GM23338 (cell line): ENCODE data around the gene TTLL6. TPM values are rescaled to one million over a fixed set of nuclear protein-coding genes. Genes with fewer than 3 reads are reported as not detected.
A peak's percentile ranks its signal among the peaks of the same experiment; 100 is the strongest.

Source experiments
- ATAC-seq: fragments of 200-7000 bp; cut with Tn5 transposase; 3 replicates; pipeline ENCODE4 v1.9.1; 2020
- DNase-seq: peaks from one replicate; pipeline ENCODE4 v3.0.0-alpha.2; 2015; ENCODE audit warnings: low spot score
- H2AFZ ChIP-seq: fragments of 200-600 bp; sonication (generic); 2 replicates; pipeline ENCODE4 v1.8.0; 2016; ENCODE audit warnings: antibody characterized with exemption, mild to moderate bottlenecking, moderate library complexity
- H3F3A ChIP-seq: fragments of 200-600 bp; sonication (generic); replicated peaks from 2 replicates; pipeline ENCODE4 v1.8.0; 2017; ENCODE audit warnings: antibody characterized with exemption, mixed run types, low read depth
- H3K27ac ChIP-seq: fragments of 200-600 bp; sonication (generic); 2 replicates; pipeline ENCODE4 v1.6.1; 2016; ENCODE audit warnings: low read depth
- H3K27me3 ChIP-seq: fragments of 200-600 bp; sonication (generic); 2 replicates; pipeline ENCODE4 v1.8.0; 2016; ENCODE audit warnings: mild to moderate bottlenecking, mixed run types, moderate library complexity; ENCODE audit not compliant: insufficient read depth
- H3K36me3 ChIP-seq: fragments of 200-600 bp; sonication (generic); 2 replicates; pipeline ENCODE4 v1.8.0; 2016; ENCODE audit warnings: mild to moderate bottlenecking; ENCODE audit not compliant: insufficient read depth
- H3K4me1 ChIP-seq: fragments of 200-600 bp; sonication (generic); 2 replicates; pipeline ENCODE4 v1.8.0; 2016; ENCODE audit warnings: mild to moderate bottlenecking, moderate library complexity; ENCODE audit not compliant: insufficient read depth
- H3K4me2 ChIP-seq: fragments of 200-600 bp; sonication (generic); 2 replicates; pipeline ENCODE4 v1.7.1; 2017; ENCODE audit warnings: mixed run types
- H3K4me3 ChIP-seq: fragments of 200-600 bp; sonication (generic); 2 replicates; pipeline ENCODE4 v1.6.1; 2016; ENCODE audit warnings: mixed run types
- H3K79me2 ChIP-seq: fragments of 200-600 bp; sonication (generic); replicated peaks from 2 replicates; pipeline ENCODE4 v1.8.0; 2017; ENCODE audit warnings: mild to moderate bottlenecking; ENCODE audit not compliant: insufficient read depth
- H3K9me2 ChIP-seq: fragments of 200-600 bp; sonication (generic); 2 replicates; pipeline ENCODE4 v1.8.0; 2017; ENCODE audit not compliant: insufficient read depth
- H4K20me1 ChIP-seq: fragments of 200-600 bp; sonication (generic); replicated peaks from 2 replicates; pipeline ENCODE4 v1.8.0; 2017; ENCODE audit warnings: mild to moderate bottlenecking; ENCODE audit not compliant: insufficient read depth
- H3K27ac Mint-ChIP-seq: 2 replicates; pipeline ENCODE4 v1.8.0; 2020; ENCODE audit warnings: inconsistent platforms, mild to moderate bottlenecking, moderate library complexity, mixed read lengths
- H3K27me3 Mint-ChIP-seq: 3 replicates; pipeline ENCODE4 v1.8.0; 2022; ENCODE audit warnings: low read depth, mild to moderate bottlenecking, moderate library complexity, mixed read lengths, inconsistent platforms; ENCODE audit not compliant: insufficient read depth, poor library complexity
- H3K36me3 Mint-ChIP-seq: 3 replicates; pipeline ENCODE4 v1.8.0; 2021; ENCODE audit warnings: low read depth, mild to moderate bottlenecking, inconsistent platforms, moderate library complexity, mixed read lengths
- H3K4me1 Mint-ChIP-seq: 3 replicates; pipeline ENCODE4 v1.8.0; 2020; ENCODE audit warnings: mild to moderate bottlenecking, inconsistent platforms, mixed read lengths
- H3K4me3 Mint-ChIP-seq: 3 replicates; pipeline ENCODE4 v1.8.0; 2021; ENCODE audit warnings: moderate library complexity, mild to moderate bottlenecking, inconsistent platforms, mixed read lengths
- H3K9me3 Mint-ChIP-seq: 3 replicates; pipeline ENCODE4 v1.8.0; 2020; ENCODE audit warnings: moderate library complexity, mild to moderate bottlenecking, inconsistent platforms, mixed read lengths
- CREB1 ChIP-seq: fragments of 250-450 bp; sonication (Bioruptor Pico); IDR thresholded peaks from 2 replicates; pipeline ENCODE4 v1.5.0; 2020; ENCODE audit warnings: low read depth, mild to moderate bottlenecking, moderate library complexity
- CTCF ChIP-seq, 2 experiments: fragments of 200-600 bp in 1 of 2; sonication (generic) in 1 of 2; conservative IDR thresholded peaks; 2 replicates each; pipeline versions ENCODE4 v1.5.1 to v1.6.1; 2016 to 2017; ENCODE audit warnings: antibody characterized with exemption in 2 of 2, low read depth in 2 of 2, mild to moderate bottlenecking in 2 of 2, moderate library complexity in 1 of 2
- EZH2 ChIP-seq: fragments of 200-600 bp; sonication (generic); IDR thresholded peaks from one replicate; pipeline ENCODE4 v1.8.0; 2017; ENCODE audit warnings: antibody characterized with exemption, mild to moderate bottlenecking, low read depth; ENCODE audit not compliant: unreplicated experiment
- EZH2phosphoT487 ChIP-seq: fragments of 200-600 bp; sonication (generic); IDR thresholded peaks from one replicate; pipeline ENCODE4 v1.8.1; 2018; ENCODE audit warnings: antibody characterized with exemption; ENCODE audit not compliant: unreplicated experiment
- JUNB ChIP-seq: IDR thresholded peaks from one replicate; pipeline ENCODE4 v1.6.1; 2016; ENCODE audit warnings: antibody characterized with exemption; ENCODE audit not compliant: unreplicated experiment
- POLR2AphosphoS5 ChIP-seq: IDR thresholded peaks from 2 replicates; pipeline ENCODE4 v1.6.1; 2016; ENCODE audit warnings: antibody characterized with exemption, low read depth
- STAT1 ChIP-seq: IDR thresholded peaks from one replicate; pipeline ENCODE4 v1.6.1; 2016; ENCODE audit warnings: antibody characterized with exemption; ENCODE audit not compliant: unreplicated experiment
- ZNF114 ChIP-seq: fragments of 250-450 bp; sonication (Bioruptor Pico); IDR thresholded peaks from 2 replicates; pipeline ENCODE4 v1.5.0; 2020; ENCODE audit warnings: mild to moderate bottlenecking, moderate library complexity
- ZNF331 ChIP-seq: fragments of 250-450 bp; sonication (Bioruptor Pico); IDR thresholded peaks from 2 replicates; pipeline ENCODE4 v1.5.0; 2020; ENCODE audit warnings: low read depth, mild to moderate bottlenecking, moderate library complexity
- polyA plus RNA-seq: library from polyadenylated mRNA; unstranded; fragments of >200 nt; fragmentation: Nextera tagmentation; extraction: Ambion mirVana; gene quantifications from 2 replicates; pipeline ENCODE4 v1.2.1, GENCODE V29; 2016
- total RNA-seq: library from RNA; depleted of rRNA; stranded (reverse); fragments of >200 nt; shearing (Covaris generic); gene quantifications from 2 replicates; pipeline ENCODE4 v1.2.3, GENCODE V29; 2014
- TF ChIP-seq, protein P1 (sequence below): IDR thresholded peaks from 2 replicates; pipeline ENCODE4 v1.6.1; 2016; ENCODE audit warnings: antibody characterized with exemption

Gene TTLL6
- total and polyA plus RNA-seq, 2 experiments from 2014 or later: 1.9 to 4.7 TPM

DNA sequence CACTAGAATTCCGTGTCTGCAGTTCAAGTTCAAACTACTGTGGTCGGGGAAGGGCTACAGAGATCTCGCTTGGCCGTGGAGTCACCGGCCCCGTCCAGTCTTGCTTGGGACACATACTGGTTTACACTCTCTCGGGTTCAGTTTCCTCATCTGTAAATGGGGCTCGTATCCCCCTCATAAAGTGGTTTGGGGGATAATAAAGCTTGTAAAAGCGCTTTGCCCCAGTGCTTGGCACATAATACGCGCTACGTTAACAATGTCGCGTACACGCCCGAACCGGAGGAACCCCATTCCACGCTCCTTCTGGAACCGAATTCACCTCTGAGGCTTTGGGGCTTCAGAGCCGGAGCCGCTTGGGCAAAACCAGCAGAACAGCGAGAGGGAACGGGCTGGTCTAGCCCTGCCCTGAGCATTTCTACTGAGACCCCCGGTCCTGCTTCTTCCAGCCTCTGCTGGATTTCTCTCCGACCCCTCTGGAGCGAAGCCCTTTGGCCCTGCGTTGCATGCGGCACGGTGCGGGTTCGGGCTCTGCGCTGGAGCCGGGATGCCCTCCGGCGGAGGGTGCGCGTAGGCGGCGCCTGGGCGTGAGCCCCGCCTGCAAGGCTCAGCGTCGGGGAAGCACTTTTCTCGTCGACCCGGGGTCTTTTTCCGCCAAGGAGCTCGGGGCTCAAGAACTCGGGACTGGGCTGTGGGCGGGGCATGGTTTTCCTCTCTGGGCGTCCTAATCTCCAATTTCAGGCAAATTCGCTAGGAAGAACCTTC lies 62.3 kb downstream of the TTLL6 start:
- H3K27me3 Mint-ChIP-seq: peaks cover 97% of the 10 kb centered on the region
- H3K36me3 ChIP-seq: no peaks in the 10 kb centered on the region
- 0 out of 3 replicates have a peak, but pooled peaks cover 5% of the 10 kb centered on the region for H3K9me3 Mint-ChIP-seq
- H3K79me2 ChIP-seq: no peaks in the 10 kb centered on the region
- peaks cover 100% of the 10 kb centered on the region for H3K27me3 ChIP-seq
- no peaks in the 10 kb centered on the region for H3K9me2 ChIP-seq
- no peak overlapping the region for H3K27ac Mint-ChIP-seq
- peaks cover 11% of the 10 kb centered on the region for H3K4me1 Mint-ChIP-seq
- TF ChIP-seq CREB1 (CRISPR knock-in tag) (0 out of 2 replicates have a peak, but pooled peaks have one; percentile 9), ZNF114 (CRISPR knock-in tag) (no peak), JUNB (no peak), EZH2 (peak; percentile 98), STAT1 (no peak), CTCF (conservative IDR thresholded peaks at IDR 0.05; ENCODE audit: low read depth in 2 of 2) (no peak), ZNF331 (CRISPR knock-in tag) (no peak), EZH2phosphoT487 (peak; percentile 52), POLR2AphosphoS5 (no peak)
- TF ChIP-seq, protein P1, sequence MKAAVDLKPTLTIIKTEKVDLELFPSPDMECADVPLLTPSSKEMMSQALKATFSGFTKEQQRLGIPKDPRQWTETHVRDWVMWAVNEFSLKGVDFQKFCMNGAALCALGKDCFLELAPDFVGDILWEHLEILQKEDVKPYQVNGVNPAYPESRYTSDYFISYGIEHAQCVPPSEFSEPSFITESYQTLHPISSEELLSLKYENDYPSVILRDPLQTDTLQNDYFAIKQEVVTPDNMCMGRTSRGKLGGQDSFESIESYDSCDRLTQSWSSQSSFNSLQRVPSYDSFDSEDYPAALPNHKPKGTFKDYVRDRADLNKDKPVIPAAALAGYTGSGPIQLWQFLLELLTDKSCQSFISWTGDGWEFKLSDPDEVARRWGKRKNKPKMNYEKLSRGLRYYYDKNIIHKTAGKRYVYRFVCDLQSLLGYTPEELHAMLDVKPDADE: no peak
- DNase-seq: peak; percentile 83
- peaks cover 34% of the 10 kb centered on the region for H4K20me1 ChIP-seq
- peaks cover 23% of the 10 kb centered on the region; the same call in 1 of the 2 replicates for H3F3A ChIP-seq
- no peaks in the 10 kb centered on the region for H3K36me3 Mint-ChIP-seq
- H3K4me3 ChIP-seq: peak overlapping the region; percentile 44
- H3K4me2 ChIP-seq: peak overlapping the region; percentile 71
- H3K4me3 Mint-ChIP-seq: peak overlapping the region; percentile 52
- H3K4me1 ChIP-seq: peaks cover 25% of the 10 kb centered on the region; the same call in 1 of the 2 replicates
- H3K27ac ChIP-seq: no peak overlapping the region
- H2AFZ ChIP-seq: 0 out of 2 replicates have a peak overlapping the region, but pooled peaks have one; percentile 28
- ATAC-seq: peak; percentile 78

- no peak overlapping the region for H3K4me3 ChIP-seq
- peaks cover 11% of the 10 kb centered on the region for H3K4me1 Mint-ChIP-seq
- no peaks in the 10 kb centered on the region; the same call in 1 of the 2 replicates for H3K36me3 ChIP-seq
- no peak overlapping the region for H2AFZ ChIP-seq
- no peak overlapping the region for H3K4me2 ChIP-seq
- 0 out of 3 replicates have a peak, but pooled peaks cover 5% of the 10 kb centered on the region for H3K9me3 Mint-ChIP-seq
- peaks cover 26% of the 10 kb centered on the region; the same call in 1 of the 2 replicates for H3K4me1 ChIP-seq
- ATAC-seq: no peak
- TF ChIP-seq CTCF (conservative IDR thresholded peaks at IDR 0.05; ENCODE audit: low read depth in 2 of 2): no peak
- peak; percentile 30 for TF ChIP-seq EZH2
- no peak for TF ChIP-seq ZNF331 (CRISPR knock-in tag)
- no peaks in the 10 kb centered on the region for H3K79me2 ChIP-seq
- no peaks in the 10 kb centered on the region for H3K9me2 ChIP-seq
- peaks cover 100% of the 10 kb centered on the region for H3K27me3 ChIP-seq
- H3F3A ChIP-seq: peaks cover 23% of the 10 kb centered on the region; the same call in 1 of the 2 replicates
- peaks cover 98% of the 10 kb centered on the region for H3K27me3 Mint-ChIP-seq
- H3K27ac ChIP-seq: no peak overlapping the region
- no peak overlapping the region for H3K27ac Mint-ChIP-seq
- no peak for DNase-seq
- no peak overlapping the region; the same call in 2 of the 3 replicates for H3K4me3 Mint-ChIP-seq
- peaks cover 39% of the 10 kb centered on the region for H4K20me1 ChIP-seq
- H3K36me3 Mint-ChIP-seq: no peaks in the 10 kb centered on the region
These were observed 63.1 kb downstream of the TTLL6 start for GRCh38 chr17:48753794-48754499.
